ENCODE measurements around the gene GOLGA2. TPM values are rescaled to one million over a fixed set of nuclear protein-coding genes. Genes with fewer than 3 reads are reported as not detected.

GOLGA2 gene
- total and polyA plus RNA-seq, 5 donors from 2014 or later, result 3.7 to 55.8 (median 4.1) TPM

GRCh38 chr9:128262687-128263086 lies 13.1 kb downstream of the GOLGA2 start:
- Mint-ChIP-seq H3K27me3 (no peaks in the 10 kb centered on the region), H3K4me1 (no peaks in the 10 kb centered on the region), H3K36me3 (peaks cover 50% of the 10 kb centered on the region), H3K4me3 (no peak overlapping the region), H3K27ac (no peak overlapping the region), H3K9me3 (no peaks in the 10 kb centered on the region)
- Histone ChIP-seq H3K4me3 (ENCODE audit: low read depth, low read length) (no peak overlapping the region), H3K4me1 (ENCODE audit: control insufficient read depth, insufficient read depth, low read length, poor library complexity, severe bottlenecking) (no peaks in the 10 kb centered on the region), H3K27me3 (ENCODE audit: control insufficient read depth, insufficient read depth, low read length) (no peaks in the 10 kb centered on the region), H3K9me3 (ENCODE audit: control insufficient read depth in 2 of 2, low read length in 2 of 2) (no peaks in the 10 kb centered on the region), H3K36me3 (ENCODE audit: control insufficient read depth, insufficient read depth, low read length) (peaks cover 41% of the 10 kb centered on the region), H3K27ac (ENCODE audit: insufficient read depth, low read length, poor library complexity, severe bottlenecking) (no peak overlapping the region)
- DNase-seq (no peak), ATAC-seq (ENCODE audit: low read depth in 2 of 2) (no peak)

DNA sequence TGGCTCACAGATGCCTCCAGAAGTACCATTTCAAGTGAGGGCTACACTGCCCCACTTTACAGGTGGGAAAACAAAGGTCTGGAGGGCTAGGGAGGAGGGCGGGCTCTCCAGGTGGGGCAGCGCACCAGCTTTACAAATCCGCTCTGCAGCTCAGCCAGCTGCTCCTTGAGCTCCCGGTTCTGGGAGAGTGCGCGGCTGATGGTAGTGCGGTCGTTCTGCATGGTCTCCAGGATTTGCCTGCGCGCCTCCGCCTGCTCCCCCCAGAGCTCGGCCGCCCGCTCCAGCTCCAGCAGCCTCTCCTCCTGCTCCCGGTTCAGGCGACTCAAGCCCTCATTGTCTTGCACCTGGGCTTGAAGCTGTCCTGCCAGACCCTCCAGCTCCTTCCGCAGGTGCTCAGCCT lies 15.5 kb downstream of the GOLGA2 start:
- Mint-ChIP-seq H3K27ac (no peak overlapping the region), H3K27me3 (no peaks in the 10 kb centered on the region), H3K9me3 (peaks cover 0 to 1% (median 0%) of the 10 kb centered on the region in 7 donors), H3K36me3 (peaks cover 47% of the 10 kb centered on the region), H3K4me1 (no peaks in the 10 kb centered on the region), H3K4me3 (no peak overlapping the region)
- peaks cover 46% of the 10 kb centered on the region for H3K36me3 ChIP-seq (ENCODE audit: control insufficient read depth, insufficient read depth, low read length)
- H3K27me3 ChIP-seq (ENCODE audit: control insufficient read depth, insufficient read depth, low read length), result no peaks in the 10 kb centered on the region
- H3K4me3 ChIP-seq (ENCODE audit: low read depth, low read length), result no peak overlapping the region
- ATAC-seq (ENCODE audit: low read depth in 2 of 2) (no peak), DNase-seq (no peak)
- H3K27ac ChIP-seq (ENCODE audit: insufficient read depth, low read length, poor library complexity, severe bottlenecking), result no peak overlapping the region
- no peaks in the 10 kb centered on the region for H3K9me3 ChIP-seq (ENCODE audit: control insufficient read depth in 2 of 2, low read length in 2 of 2)
- H3K4me1 ChIP-seq (ENCODE audit: control insufficient read depth, insufficient read depth, low read length, poor library complexity, severe bottlenecking), result no peaks in the 10 kb centered on the region

DNA sequence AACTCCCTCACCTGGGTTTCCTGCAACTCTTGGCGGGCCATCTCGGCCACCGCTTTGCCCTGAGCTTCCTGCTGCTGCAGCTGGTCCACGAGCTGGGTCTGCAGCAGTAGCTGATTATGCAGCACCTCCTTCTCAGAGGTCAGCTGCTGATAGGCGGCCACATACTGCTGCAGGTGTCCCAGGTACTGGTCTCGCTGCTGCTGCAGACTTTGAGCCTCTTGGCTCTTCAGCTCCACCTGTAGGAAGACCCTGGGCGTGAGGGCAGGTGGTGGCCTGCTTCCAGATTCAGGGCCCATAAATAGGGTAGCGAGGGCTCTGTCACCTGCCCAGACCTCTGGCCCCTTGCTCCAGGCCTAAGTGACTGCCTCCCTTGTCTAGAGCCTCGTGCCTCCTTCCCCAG lies 16.7 kb downstream of the GOLGA2 start:
- Mint-ChIP-seq H3K27ac (peak overlapping the region in 1 of 3 donors; percentile 82), H3K4me1 (no peaks in the 10 kb centered on the region), H3K9me3 (peaks cover 0 to 1% (median 0%) of the 10 kb centered on the region in 7 donors), H3K27me3 (no peaks in the 10 kb centered on the region), H3K4me3 (no peak overlapping the region), H3K36me3 (peaks cover 39% of the 10 kb centered on the region)
- DNase-seq, result no peak
- no peak overlapping the region for H3K4me3 ChIP-seq (ENCODE audit: low read depth, low read length)
- no peaks in the 10 kb centered on the region for H3K4me1 ChIP-seq (ENCODE audit: control insufficient read depth, insufficient read depth, low read length, poor library complexity, severe bottlenecking)
- ATAC-seq (ENCODE audit: low read depth in 2 of 2), result no peak
- no peaks in the 10 kb centered on the region for H3K9me3 ChIP-seq (ENCODE audit: control insufficient read depth in 2 of 2, low read length in 2 of 2)
- H3K36me3 ChIP-seq (ENCODE audit: control insufficient read depth, insufficient read depth, low read length), result peaks cover 44% of the 10 kb centered on the region
- no peak overlapping the region for H3K27ac ChIP-seq (ENCODE audit: insufficient read depth, low read length, poor library complexity, severe bottlenecking)
- H3K27me3 ChIP-seq (ENCODE audit: control insufficient read depth, insufficient read depth, low read length), result no peaks in the 10 kb centered on the region

GRCh38 chr9:128258326-128258725 lies 17.5 kb downstream of the GOLGA2 start:
- no peak overlapping the region for H3K27ac Mint-ChIP-seq
- H3K4me1 Mint-ChIP-seq, result no peaks in the 10 kb centered on the region
- H3K27me3 Mint-ChIP-seq, result no peaks in the 10 kb centered on the region
- H3K9me3 Mint-ChIP-seq, result peaks cover 0 to 1% (median 0%) of the 10 kb centered on the region in 7 donors
- H3K27ac ChIP-seq (ENCODE audit: insufficient read depth, low read length, poor library complexity, severe bottlenecking), result no peak overlapping the region
- no peak overlapping the region for H3K4me3 ChIP-seq (ENCODE audit: low read depth, low read length)
- no peaks in the 10 kb centered on the region for H3K9me3 ChIP-seq (ENCODE audit: control insufficient read depth in 2 of 2, low read length in 2 of 2)
- no peak overlapping the region for H3K4me3 Mint-ChIP-seq
- DNase-seq, result no peak
- H3K36me3 Mint-ChIP-seq, result peaks cover 39% of the 10 kb centered on the region
- H3K36me3 ChIP-seq (ENCODE audit: control insufficient read depth, insufficient read depth, low read length), result peaks cover 44% of the 10 kb centered on the region
- ATAC-seq (ENCODE audit: low read depth in 2 of 2), result no peak
- no peaks in the 10 kb centered on the region for H3K27me3 ChIP-seq (ENCODE audit: control insufficient read depth, insufficient read depth, low read length)
- H3K4me1 ChIP-seq (ENCODE audit: control insufficient read depth, insufficient read depth, low read length, poor library complexity, severe bottlenecking), result no peaks in the 10 kb centered on the region

DNA sequence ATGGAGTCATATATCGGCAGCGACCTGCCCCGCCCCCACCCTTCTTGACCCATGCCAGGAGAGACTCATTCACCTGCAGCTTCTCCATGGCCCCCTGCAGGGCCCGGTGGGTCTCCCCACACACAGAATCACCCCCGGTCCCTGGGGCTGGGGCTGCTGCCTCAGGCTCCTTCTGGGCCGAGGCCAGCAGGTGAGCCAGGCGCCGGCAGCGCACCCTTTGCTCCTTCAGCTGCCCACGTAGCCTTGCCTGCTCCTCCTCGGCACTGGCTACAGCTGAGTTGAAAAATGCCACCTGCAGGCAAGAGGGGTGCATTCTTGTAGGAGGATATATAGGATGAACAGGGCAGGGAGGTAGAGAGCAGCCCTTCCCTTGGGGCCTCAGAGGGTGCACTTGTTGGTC lies 17.9 kb downstream of the GOLGA2 start:
- Mint-ChIP-seq H3K27me3 (no peaks in the 10 kb centered on the region), H3K9me3 (peaks cover 0 to 1% (median 0%) of the 10 kb centered on the region in 7 donors), H3K36me3 (peaks cover 36% of the 10 kb centered on the region), H3K4me1 (no peaks in the 10 kb centered on the region), H3K27ac (no peak overlapping the region), H3K4me3 (no peak overlapping the region)
- ATAC-seq (ENCODE audit: low read depth in 2 of 2) (no peak), DNase-seq (no peak)
- Histone ChIP-seq H3K4me1 (ENCODE audit: control insufficient read depth, insufficient read depth, low read length, poor library complexity, severe bottlenecking) (no peaks in the 10 kb centered on the region), H3K9me3 (ENCODE audit: control insufficient read depth in 2 of 2, low read length in 2 of 2) (no peaks in the 10 kb centered on the region), H3K27ac (ENCODE audit: insufficient read depth, low read length, poor library complexity, severe bottlenecking) (no peak overlapping the region), H3K4me3 (ENCODE audit: low read depth, low read length) (no peak overlapping the region), H3K27me3 (ENCODE audit: control insufficient read depth, insufficient read depth, low read length) (no peaks in the 10 kb centered on the region), H3K36me3 (ENCODE audit: control insufficient read depth, insufficient read depth, low read length) (peaks cover 44% of the 10 kb centered on the region)

DNA sequence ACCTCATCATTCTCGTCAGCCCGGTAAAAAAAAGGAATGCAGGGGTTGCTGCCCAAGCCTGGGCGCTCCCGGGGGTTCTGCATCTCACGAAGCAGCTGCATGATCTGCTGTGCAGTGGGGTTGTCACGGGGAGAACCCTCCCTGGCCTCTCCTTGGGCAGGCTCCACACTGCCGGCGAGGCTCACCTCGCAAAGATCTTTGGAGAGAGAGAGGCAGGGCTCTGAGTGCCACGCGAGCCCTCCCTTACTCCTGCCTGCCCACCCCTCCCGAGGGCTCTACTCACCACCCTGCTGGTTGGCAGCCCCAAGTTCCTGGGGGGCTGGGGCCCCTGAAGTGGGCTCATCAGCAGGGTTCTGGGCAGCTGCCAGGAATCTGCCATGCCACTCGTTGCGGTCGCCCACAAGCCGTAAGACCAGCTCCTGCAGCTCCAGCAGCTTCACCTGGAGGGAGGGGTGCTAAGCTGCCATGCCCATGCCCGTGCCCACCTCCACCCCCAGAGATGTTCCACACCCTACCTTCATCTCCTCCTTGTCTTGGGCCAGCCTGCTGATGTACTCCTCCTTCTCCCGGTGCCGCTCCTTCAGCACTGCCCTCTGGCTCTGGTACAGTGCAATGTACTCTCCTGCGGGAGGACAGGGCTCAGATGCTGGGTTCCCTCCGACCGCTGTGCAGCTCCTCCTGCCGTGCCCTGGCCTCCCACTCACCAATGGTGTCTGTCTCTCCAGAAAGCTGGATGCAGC lies 18.6 kb downstream of the GOLGA2 start:
- Mint-ChIP-seq H3K27me3 (no peaks in the 10 kb centered on the region), H3K4me3 (peak overlapping the region in 1 of 4 donors; percentile 27), H3K27ac (no peak overlapping the region), H3K36me3 (peaks cover 29% of the 10 kb centered on the region), H3K9me3 (peaks cover 0 to 1% (median 0%) of the 10 kb centered on the region in 7 donors), H3K4me1 (peaks cover 0 to under 1% (median 0%) of the 10 kb centered on the region in 4 donors)
- Histone ChIP-seq H3K36me3 (ENCODE audit: control insufficient read depth, insufficient read depth, low read length) (peaks cover 39% of the 10 kb centered on the region), H3K4me3 (ENCODE audit: low read depth, low read length) (no peak overlapping the region), H3K27ac (ENCODE audit: insufficient read depth, low read length, poor library complexity, severe bottlenecking) (no peak overlapping the region), H3K4me1 (ENCODE audit: control insufficient read depth, insufficient read depth, low read length, poor library complexity, severe bottlenecking) (no peaks in the 10 kb centered on the region), H3K27me3 (ENCODE audit: control insufficient read depth, insufficient read depth, low read length) (no peaks in the 10 kb centered on the region), H3K9me3 (ENCODE audit: control insufficient read depth in 2 of 2, low read length in 2 of 2) (no peaks in the 10 kb centered on the region)
- DNase-seq (no peak), ATAC-seq (ENCODE audit: low read depth in 2 of 2) (no peak)

GRCh38 chr9:128254855-128255759 lies 20.7 kb downstream of the GOLGA2 start:
- Mint-ChIP-seq H3K4me3 (peak overlapping the region in 1 of 4 donors; percentile 74), H3K9me3 (peaks cover 0 to 1% (median 0%) of the 10 kb centered on the region in 7 donors), H3K36me3 (peaks cover 14% of the 10 kb centered on the region), H3K4me1 (peaks cover 0 to 10% (median 7%) of the 10 kb centered on the region in 4 donors), H3K27me3 (no peaks in the 10 kb centered on the region), H3K27ac (peak overlapping the region in 1 of 3 donors; percentile 12)
- Histone ChIP-seq H3K4me1 (ENCODE audit: control insufficient read depth, insufficient read depth, low read length, poor library complexity, severe bottlenecking) (peaks cover 13% of the 10 kb centered on the region), H3K4me3 (ENCODE audit: low read depth, low read length) (no peak overlapping the region), H3K9me3 (ENCODE audit: control insufficient read depth in 2 of 2, low read length in 2 of 2) (no peaks in the 10 kb centered on the region), H3K27me3 (ENCODE audit: control insufficient read depth, insufficient read depth, low read length) (no peaks in the 10 kb centered on the region), H3K27ac (ENCODE audit: insufficient read depth, low read length, poor library complexity, severe bottlenecking) (no peak overlapping the region), H3K36me3 (ENCODE audit: control insufficient read depth, insufficient read depth, low read length) (peaks cover 24% of the 10 kb centered on the region)
- peak; percentile 30 to 45 (median 35) for DNase-seq
- ATAC-seq (ENCODE audit: low read depth in 2 of 2), result no peak
